Natural killer cell (primary cell): ENCODE results near the gene POU4F3. TPM values are rescaled to one million over a fixed set of nuclear protein-coding genes. Genes with fewer than 3 reads are reported as not detected.

Experiments
- ATAC-seq, 3 donors: fragments of 150-1000 bp in 2 of 3; fragments of 200-7000 bp in 1 of 3; cut with Tn5 transposase; 1 replicate in 1 of 3; 2 replicates in 2 of 3; pipeline ENCODE4 v1.10.0; 2021; ENCODE audit warnings: mild to moderate bottlenecking in 2 of 3, moderate library complexity in 2 of 3
- DNase-seq, 2 donors: peaks; one replicate each; pipeline versions ENCODE4 v3.0.0 to v3.0.0-alpha.2; 2013 to 2021; ENCODE audit warnings: mixed read lengths in 1 of 2
- H3K27ac ChIP-seq: one replicate; pipeline ENCODE4 v1.5.1; 2013; ENCODE audit warnings: mild to moderate bottlenecking, low read length
- H3K27me3 ChIP-seq: one replicate; pipeline ENCODE4 v1.6.1; 2013; ENCODE audit warnings: low read length; ENCODE audit not compliant: control insufficient read depth, insufficient read depth
- H3K36me3 ChIP-seq: one replicate; pipeline ENCODE4 v1.6.1; 2013; ENCODE audit warnings: low read length; ENCODE audit not compliant: control insufficient read depth, insufficient read depth
- H3K4me1 ChIP-seq: one replicate; pipeline ENCODE4 v1.6.1; 2013; ENCODE audit warnings: low read length; ENCODE audit not compliant: control insufficient read depth, insufficient read depth
- H3K4me3 ChIP-seq: one replicate; pipeline ENCODE4 v1.5.1; 2013; ENCODE audit warnings: low read length
- H3K9me3 ChIP-seq: one replicate; pipeline ENCODE4 v1.6.1; 2013; ENCODE audit warnings: low read length; ENCODE audit not compliant: control insufficient read depth, insufficient read depth
- H3K27ac Mint-ChIP-seq, 2 donors: one replicate each; pipeline ENCODE4 v1.8.0; 2022; ENCODE audit warnings: mild to moderate bottlenecking in 2 of 2, mixed read lengths in 2 of 2, moderate library complexity in 1 of 2
- H3K27me3 Mint-ChIP-seq, 2 donors: one replicate each; pipeline ENCODE4 v1.8.0; 2022; ENCODE audit warnings: low read depth in 2 of 2, mixed read lengths in 2 of 2
- H3K36me3 Mint-ChIP-seq: one replicate; pipeline ENCODE4 v1.8.0; 2022; ENCODE audit warnings: mixed read lengths
- H3K4me1 Mint-ChIP-seq, 2 donors: one replicate each; pipeline ENCODE4 v1.8.0; 2022; ENCODE audit warnings: mixed read lengths in 2 of 2
- H3K4me3 Mint-ChIP-seq: one replicate; pipeline ENCODE4 v1.8.0; 2022; ENCODE audit warnings: mild to moderate bottlenecking, moderate library complexity, mixed read lengths
- H3K9me3 Mint-ChIP-seq, 2 donors: one replicate each; pipeline ENCODE4 v1.8.0; 2022; ENCODE audit warnings: mixed read lengths in 2 of 2
- WGBS: methylation state at CpG from one replicate; pipeline ENCODE4 v1.1.7; 2013; ENCODE audit warnings: missing lambda C conversion rate; ENCODE audit not compliant: insufficient coverage; 5-methylcytosine and 5-hydroxymethylcytosine counted together
- intact Hi-C: fragments of 100-400 bp; cut with micrococcal nuclease; formaldehyde crosslinking; loops from one replicate; pipeline ENCODE4 v1.14.2; 2022
- total RNA-seq, 4 donors: library from RNA; stranded (reverse); fragments of 120-200 nt in 1 of 4; gene quantifications; one replicate each; pipeline versions ENCODE4 v1.2.3 to v1.2.4, GENCODE V29; 2013 to 2022
- TF ChIP-seq, protein P1 (sequence below): fragments of 200-600 bp; IDR thresholded peaks from one replicate; pipeline ENCODE4 v1.8.0; 2022; ENCODE audit warnings: antibody characterized with exemption

POU4F3 gene
- total RNA-seq, 3 donors from 2014 or later (not counting 1 experiment from before 2014, with no cell fraction given), result 0.16 TPM; not detected in 2

DNA sequence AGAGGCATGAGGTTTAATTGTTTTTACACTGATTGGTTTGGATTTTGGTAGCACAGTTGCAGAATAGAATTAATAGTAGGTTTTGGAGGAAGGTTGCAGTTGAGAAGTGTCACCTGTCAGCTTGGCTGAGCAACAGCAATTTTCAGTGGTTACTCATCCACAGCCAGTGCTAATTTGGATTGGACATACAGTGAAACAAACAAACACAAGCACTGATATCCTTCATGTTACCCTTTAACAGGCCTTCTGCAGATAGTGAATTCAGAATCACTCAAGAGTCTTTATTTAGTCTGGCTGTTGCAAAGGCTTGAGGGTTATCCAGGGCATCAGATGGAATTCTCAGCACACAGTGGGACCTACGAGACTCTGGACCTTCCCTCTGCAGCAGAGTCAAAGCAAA is 31.8 kb upstream of the POU4F3 start:
- Mint-ChIP-seq H3K36me3 (no peaks in the 10 kb centered on the region), H3K4me3 (no peak overlapping the region), H3K27ac (no peak overlapping the region), H3K4me1 (no peaks in the 10 kb centered on the region), H3K9me3 (no peaks in the 10 kb centered on the region), H3K27me3 (peaks cover 10 to 32% of the 10 kb centered on the region in 2 donors)
- H3K9me3 ChIP-seq, result no peaks in the 10 kb centered on the region
- H3K4me3 ChIP-seq, result no peak overlapping the region
- DNase-seq (no peak), ATAC-seq (no peak)
- no peaks in the 10 kb centered on the region for H3K4me1 ChIP-seq
- H3K27me3 ChIP-seq, result peaks cover 3% of the 10 kb centered on the region
- no peak overlapping the region for H3K27ac ChIP-seq
- intact Hi-C loops, result no loop called here
- WGBS, result 40% methylated on average over 1 of the region's 1 CpG
- H3K36me3 ChIP-seq, result no peaks in the 10 kb centered on the region
- TF ChIP-seq, protein P1, sequence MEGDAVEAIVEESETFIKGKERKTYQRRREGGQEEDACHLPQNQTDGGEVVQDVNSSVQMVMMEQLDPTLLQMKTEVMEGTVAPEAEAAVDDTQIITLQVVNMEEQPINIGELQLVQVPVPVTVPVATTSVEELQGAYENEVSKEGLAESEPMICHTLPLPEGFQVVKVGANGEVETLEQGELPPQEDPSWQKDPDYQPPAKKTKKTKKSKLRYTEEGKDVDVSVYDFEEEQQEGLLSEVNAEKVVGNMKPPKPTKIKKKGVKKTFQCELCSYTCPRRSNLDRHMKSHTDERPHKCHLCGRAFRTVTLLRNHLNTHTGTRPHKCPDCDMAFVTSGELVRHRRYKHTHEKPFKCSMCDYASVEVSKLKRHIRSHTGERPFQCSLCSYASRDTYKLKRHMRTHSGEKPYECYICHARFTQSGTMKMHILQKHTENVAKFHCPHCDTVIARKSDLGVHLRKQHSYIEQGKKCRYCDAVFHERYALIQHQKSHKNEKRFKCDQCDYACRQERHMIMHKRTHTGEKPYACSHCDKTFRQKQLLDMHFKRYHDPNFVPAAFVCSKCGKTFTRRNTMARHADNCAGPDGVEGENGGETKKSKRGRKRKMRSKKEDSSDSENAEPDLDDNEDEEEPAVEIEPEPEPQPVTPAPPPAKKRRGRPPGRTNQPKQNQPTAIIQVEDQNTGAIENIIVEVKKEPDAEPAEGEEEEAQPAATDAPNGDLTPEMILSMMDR, result no peak

DNA sequence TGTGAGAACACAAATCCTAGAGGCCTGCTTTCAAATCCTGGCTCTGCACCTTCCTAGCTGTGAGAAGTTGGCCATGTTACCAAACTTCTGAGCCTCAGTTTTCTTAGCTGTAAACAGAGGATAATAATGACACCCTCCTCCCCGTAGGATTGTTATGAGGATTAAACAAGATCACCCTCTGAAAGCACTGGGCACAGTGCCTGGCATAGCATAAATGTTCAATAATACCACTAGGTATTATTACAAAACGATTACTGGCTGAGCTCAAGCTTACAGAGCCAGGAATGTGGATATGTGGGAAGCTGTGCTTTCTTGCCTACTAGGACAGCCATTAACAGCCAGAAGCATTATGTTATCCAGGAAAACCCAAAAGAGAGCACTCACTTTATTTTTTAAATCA is 30.8 kb upstream of the POU4F3 start:
- H3K4me1 Mint-ChIP-seq, result no peaks in the 10 kb centered on the region
- Histone ChIP-seq H3K4me1 (no peaks in the 10 kb centered on the region), H3K27ac (no peak overlapping the region), H3K9me3 (no peaks in the 10 kb centered on the region), H3K27me3 (peaks cover 3% of the 10 kb centered on the region), H3K4me3 (no peak overlapping the region), H3K36me3 (no peaks in the 10 kb centered on the region)
- no peak for DNase-seq
- ATAC-seq, result no peak
- H3K27me3 Mint-ChIP-seq, result peaks cover 9 to 28% of the 10 kb centered on the region in 2 donors
- no peaks in the 10 kb centered on the region for H3K36me3 Mint-ChIP-seq
- intact Hi-C loops, result no loop called here
- WGBS, result 100% methylated on average over 1 of the region's 2 CpGs
- no peaks in the 10 kb centered on the region for H3K9me3 Mint-ChIP-seq
- TF ChIP-seq, protein P1, result no peak
- H3K4me3 Mint-ChIP-seq, result no peak overlapping the region
- no peak overlapping the region for H3K27ac Mint-ChIP-seq

DNA sequence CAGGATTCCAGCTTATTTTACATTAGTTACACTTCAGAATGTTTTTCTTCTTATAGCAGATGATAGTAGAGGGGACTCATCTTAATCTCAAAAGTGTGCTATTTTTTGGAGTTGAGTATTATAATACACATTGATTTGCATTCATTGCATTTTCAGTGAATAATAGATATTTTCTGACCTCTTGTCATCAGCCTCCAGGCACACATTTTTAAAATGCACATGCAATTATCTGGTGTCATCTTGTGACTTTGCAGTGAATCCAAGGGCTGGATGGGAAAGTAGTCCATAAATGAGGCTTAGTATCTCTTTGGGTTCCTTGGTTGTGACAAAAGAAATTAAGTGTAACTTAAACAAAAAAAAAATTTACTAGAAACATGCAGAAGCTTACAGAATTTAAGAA is 28.1 kb upstream of the POU4F3 start:
- Histone ChIP-seq H3K4me3 (no peak overlapping the region), H3K4me1 (no peaks in the 10 kb centered on the region), H3K9me3 (no peaks in the 10 kb centered on the region), H3K27me3 (no peaks in the 10 kb centered on the region), H3K27ac (no peak overlapping the region), H3K36me3 (no peaks in the 10 kb centered on the region)
- Mint-ChIP-seq H3K9me3 (no peaks in the 10 kb centered on the region), H3K36me3 (no peaks in the 10 kb centered on the region), H3K4me1 (no peaks in the 10 kb centered on the region), H3K27me3 (peaks cover 15 to 39% of the 10 kb centered on the region in 2 donors), H3K4me3 (no peak overlapping the region), H3K27ac (no peak overlapping the region)
- no peak for ATAC-seq
- intact Hi-C loops, result no loop called here
- TF ChIP-seq, protein P1, result no peak
- DNase-seq, result no peak

DNA sequence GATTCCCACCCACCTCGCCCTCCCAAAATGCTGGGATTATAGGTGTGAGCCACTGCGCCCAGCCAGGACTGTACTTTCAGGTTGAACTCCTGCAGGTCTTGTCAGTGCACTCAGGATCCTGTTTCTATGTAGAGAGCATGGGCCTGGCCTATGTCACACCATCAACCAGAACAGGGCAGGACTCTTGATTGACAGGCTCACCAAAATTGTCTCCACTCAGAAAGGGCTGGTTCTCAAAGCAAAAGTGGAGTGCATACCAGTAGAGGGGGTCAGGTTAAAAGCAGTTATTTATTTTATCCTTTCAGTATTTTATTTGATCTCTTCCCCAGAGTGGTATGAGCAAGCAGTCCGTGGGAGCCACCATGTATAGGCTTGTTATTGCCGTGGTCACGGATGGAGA is 27.4 kb upstream of the POU4F3 start:
- no peaks in the 10 kb centered on the region for H3K36me3 Mint-ChIP-seq
- WGBS, result 96% methylated on average over 5 of the region's 5 CpGs
- no peak overlapping the region for H3K4me3 Mint-ChIP-seq
- H3K27me3 Mint-ChIP-seq, result peaks cover 15 to 38% of the 10 kb centered on the region in 2 donors
- Histone ChIP-seq H3K9me3 (no peaks in the 10 kb centered on the region), H3K4me1 (no peaks in the 10 kb centered on the region), H3K27me3 (no peaks in the 10 kb centered on the region), H3K4me3 (no peak overlapping the region), H3K27ac (no peak overlapping the region), H3K36me3 (no peaks in the 10 kb centered on the region)
- intact Hi-C loops, result no loop called here
- no peaks in the 10 kb centered on the region for H3K4me1 Mint-ChIP-seq
- DNase-seq, result no peak
- H3K27ac Mint-ChIP-seq, result no peak overlapping the region
- no peaks in the 10 kb centered on the region for H3K9me3 Mint-ChIP-seq
- TF ChIP-seq, protein P1, result no peak
- ATAC-seq, result no peak
